Mucosa of stomach (tissue), 1 donor: Measurements from ENCODE around the gene CAB39L.
A peak's percentile ranks its signal among the peaks of the same experiment; 100 is the strongest.

Experiments used
- H3K27me3 ChIP-seq: one replicate; pipeline ENCODE4 v1.7.0; 2013; ENCODE audit warnings: mild to moderate bottlenecking, low read length; ENCODE audit not compliant: control insufficient read depth, insufficient read depth
- H3K36me3 ChIP-seq: one replicate; pipeline ENCODE4 v1.7.0; 2013; ENCODE audit warnings: low read length; ENCODE audit not compliant: control insufficient read depth, insufficient read depth
- H3K4me1 ChIP-seq: one replicate; pipeline ENCODE4 v1.7.0; 2013; ENCODE audit warnings: mild to moderate bottlenecking, low read length; ENCODE audit not compliant: control insufficient read depth, insufficient read depth
- H3K4me3 ChIP-seq: one replicate; pipeline ENCODE4 v1.7.0; 2013; ENCODE audit warnings: low read length
- H3K9ac ChIP-seq: one replicate; pipeline ENCODE4 v1.7.0; 2013; ENCODE audit warnings: mild to moderate bottlenecking, low read length, moderate library complexity
- H3K9me3 ChIP-seq: one replicate; pipeline ENCODE4 v1.7.0; 2013; ENCODE audit warnings: mild to moderate bottlenecking, low read length, moderate library complexity; ENCODE audit not compliant: control insufficient read depth
- donor health status: Pancreatic carcinoma.

The CAB39L gene

DNA sequence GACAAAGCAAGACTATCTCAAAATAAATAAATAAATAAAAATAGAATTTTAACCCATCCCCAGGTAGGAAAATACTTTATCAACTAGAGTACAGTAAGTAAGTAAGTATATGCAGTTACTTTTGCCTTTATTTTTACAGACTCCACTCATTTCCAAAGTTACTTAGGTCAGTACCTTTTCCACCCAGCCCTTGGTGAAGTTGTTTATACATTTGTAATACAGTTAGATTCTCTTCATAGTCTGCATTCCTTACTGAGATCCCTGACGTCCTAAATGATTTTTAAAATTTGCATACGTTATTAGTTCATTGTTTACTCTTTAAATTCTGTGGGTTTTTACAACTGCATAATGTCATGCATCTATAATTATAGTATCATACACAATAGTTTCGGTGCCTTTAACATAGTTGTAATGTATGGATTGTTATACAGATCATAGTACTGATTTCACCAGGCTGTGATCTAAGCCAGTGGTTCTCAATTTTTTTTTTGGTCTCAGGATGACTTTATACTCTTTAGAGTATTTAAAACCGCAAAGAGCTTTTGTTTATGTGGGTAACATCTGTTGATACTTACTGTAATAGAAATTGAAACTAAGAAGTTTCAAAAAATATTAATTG is 10.6 kb upstream of the CAB39L start:
- H3K9ac ChIP-seq, result no peak overlapping the region
- H3K27me3 ChIP-seq, result no peaks in the 10 kb centered on the region
- H3K36me3 ChIP-seq, result no peaks in the 10 kb centered on the region
- no peaks in the 10 kb centered on the region for H3K9me3 ChIP-seq
- H3K4me1 ChIP-seq, result no peaks in the 10 kb centered on the region
- no peak overlapping the region for H3K4me3 ChIP-seq

DNA sequence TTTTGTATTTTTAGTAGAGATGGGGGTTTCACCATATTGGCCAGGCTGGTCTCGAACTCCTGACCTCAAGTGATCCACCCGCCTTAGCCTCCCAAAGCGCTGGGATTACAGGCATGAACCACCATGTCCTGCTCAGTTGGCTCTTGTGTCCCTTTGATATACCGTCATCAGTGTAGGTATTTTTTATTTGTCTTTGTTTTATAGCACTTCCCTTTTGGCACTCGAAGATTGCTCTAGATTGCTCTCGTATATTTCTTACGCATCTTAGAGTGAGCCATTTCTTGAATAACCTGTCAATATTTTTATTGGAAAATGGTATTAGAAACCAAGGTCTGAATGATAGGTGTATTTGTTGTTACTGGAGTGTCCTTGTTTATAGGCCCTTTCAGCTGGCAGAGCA is 9.6 kb upstream of the CAB39L start:
- no peaks in the 10 kb centered on the region for H3K36me3 ChIP-seq
- H3K9ac ChIP-seq, result no peak overlapping the region
- no peaks in the 10 kb centered on the region for H3K9me3 ChIP-seq
- H3K4me3 ChIP-seq, result no peak overlapping the region
- H3K4me1 ChIP-seq, result no peaks in the 10 kb centered on the region
- H3K27me3 ChIP-seq, result no peaks in the 10 kb centered on the region

- no peaks in the 10 kb centered on the region for H3K9me3 ChIP-seq
- no peaks in the 10 kb centered on the region for H3K27me3 ChIP-seq
- no peaks in the 10 kb centered on the region for H3K36me3 ChIP-seq
- no peak overlapping the region for H3K4me3 ChIP-seq
- no peak overlapping the region for H3K9ac ChIP-seq
- H3K4me1 ChIP-seq, result no peaks in the 10 kb centered on the region
Measured at GRCh38 chr13:49452725-49453457, 9.0 kb upstream of the CAB39L start.

DNA sequence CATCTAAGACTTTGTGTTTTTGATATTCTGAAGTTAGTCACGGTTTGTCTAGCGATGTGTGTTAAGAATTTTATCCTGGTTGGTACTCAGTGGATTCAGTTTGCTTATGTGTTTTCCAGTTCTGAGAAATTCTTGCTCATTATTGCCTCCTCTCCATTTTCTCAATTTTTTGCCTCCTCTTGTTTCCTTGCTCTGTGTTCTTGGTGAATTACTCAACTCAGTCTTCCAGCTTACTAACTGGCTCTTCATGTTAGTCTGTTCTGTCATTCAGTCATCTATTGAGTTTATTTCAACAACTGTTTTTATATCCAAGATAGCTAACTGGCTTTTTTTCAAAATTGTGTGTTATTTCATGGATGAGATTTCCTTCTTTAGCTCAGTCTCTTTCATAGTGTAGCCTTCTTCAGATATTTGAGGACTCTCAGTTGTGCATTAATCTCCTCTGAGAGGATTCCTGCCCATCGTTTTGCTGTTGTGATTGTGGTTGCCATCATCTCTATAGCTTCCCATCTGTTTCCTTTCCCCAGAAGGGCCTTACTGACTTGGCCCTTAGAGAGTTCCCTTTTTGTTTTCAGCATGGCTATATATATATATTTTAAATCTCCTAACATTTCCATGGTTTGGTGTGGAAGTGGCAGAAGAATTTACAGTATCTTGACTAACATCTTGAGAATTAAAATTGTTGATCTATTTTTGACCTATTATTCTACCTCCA is 6.4 kb upstream of the CAB39L start:
- Histone ChIP-seq H3K4me3 (no peak overlapping the region), H3K4me1 (no peaks in the 10 kb centered on the region), H3K9ac (no peak overlapping the region), H3K36me3 (no peaks in the 10 kb centered on the region), H3K9me3 (no peaks in the 10 kb centered on the region), H3K27me3 (no peaks in the 10 kb centered on the region)

GRCh38 chr13:49448753-49449152 is 4.9 kb upstream of the CAB39L start:
- Histone ChIP-seq H3K9me3 (no peaks in the 10 kb centered on the region), H3K36me3 (no peaks in the 10 kb centered on the region), H3K9ac (no peak overlapping the region), H3K4me1 (no peaks in the 10 kb centered on the region), H3K4me3 (no peak overlapping the region), H3K27me3 (no peaks in the 10 kb centered on the region)

DNA sequence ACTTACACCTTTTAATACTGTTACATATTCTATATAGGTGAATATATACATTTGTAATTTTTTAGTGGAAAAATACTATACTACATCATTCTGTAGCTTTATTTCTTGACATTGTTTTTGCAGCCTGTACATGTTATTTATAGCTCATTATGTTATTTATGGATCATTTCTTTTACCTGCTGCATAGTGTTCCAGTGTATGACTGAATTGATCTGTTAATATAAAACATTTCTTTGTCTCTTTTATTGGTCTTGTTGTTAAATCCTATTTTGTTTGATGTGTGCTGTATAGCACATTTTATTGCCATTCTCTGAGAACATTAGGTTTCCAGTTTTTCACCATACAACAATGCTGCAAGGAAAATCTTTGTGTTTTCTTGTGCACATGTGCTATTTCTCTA is 2.6 kb upstream of the CAB39L start:
- Histone ChIP-seq H3K4me3 (no peak overlapping the region), H3K4me1 (no peaks in the 10 kb centered on the region), H3K9me3 (no peaks in the 10 kb centered on the region), H3K27me3 (no peaks in the 10 kb centered on the region), H3K9ac (no peak overlapping the region), H3K36me3 (no peaks in the 10 kb centered on the region)

GRCh38 chr13:49444524-49445395 is 896 bp upstream of the CAB39L start:
- Histone ChIP-seq H3K27me3 (no peaks in the 10 kb centered on the region), H3K36me3 (no peaks in the 10 kb centered on the region), H3K4me1 (no peaks in the 10 kb centered on the region), H3K9ac (peak overlapping the region; percentile 83), H3K9me3 (no peaks in the 10 kb centered on the region), H3K4me3 (peak overlapping the region; percentile 66)

- Histone ChIP-seq H3K9me3 (no peaks in the 10 kb centered on the region), H3K9ac (peak overlapping the region; percentile 90), H3K36me3 (no peaks in the 10 kb centered on the region), H3K4me3 (peak overlapping the region; percentile 68), H3K4me1 (no peaks in the 10 kb centered on the region), H3K27me3 (no peaks in the 10 kb centered on the region)
Measured at GRCh38 chr13:49443357-49443703, 534 bp downstream of the CAB39L start.

- Histone ChIP-seq H3K4me3 (no peak overlapping the region), H3K4me1 (no peaks in the 10 kb centered on the region), H3K36me3 (no peaks in the 10 kb centered on the region), H3K27me3 (no peaks in the 10 kb centered on the region), H3K9ac (no peak overlapping the region), H3K9me3 (no peaks in the 10 kb centered on the region)
Measured at GRCh38 chr13:49441846-49442245, 2.0 kb downstream of the CAB39L start.

GRCh38 chr13:49441312-49441711 is 2.6 kb downstream of the CAB39L start:
- no peaks in the 10 kb centered on the region for H3K9me3 ChIP-seq
- H3K9ac ChIP-seq, result no peak overlapping the region
- no peaks in the 10 kb centered on the region for H3K27me3 ChIP-seq

DNA sequence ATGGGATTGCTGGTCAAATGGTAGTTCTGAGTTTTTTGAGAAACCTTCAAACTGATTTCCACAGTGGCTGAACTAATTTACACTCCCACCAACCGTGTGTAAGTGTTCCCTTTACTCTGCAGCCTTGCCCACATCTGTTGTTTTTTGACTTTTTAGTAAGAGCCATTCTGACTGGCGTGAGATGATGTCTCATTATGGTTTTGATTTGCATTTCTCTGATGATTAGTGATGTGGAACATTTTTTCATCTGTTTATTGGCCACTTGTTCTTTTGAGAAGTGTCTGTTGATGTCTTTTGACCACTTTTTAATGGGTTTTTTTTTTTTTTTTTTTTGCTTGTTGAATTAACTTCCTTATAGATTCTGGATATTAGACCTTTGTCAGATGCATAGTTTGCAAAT is 4.3 kb downstream of the CAB39L start:
- Histone ChIP-seq H3K4me1 (no peaks in the 10 kb centered on the region), H3K36me3 (no peaks in the 10 kb centered on the region), H3K4me3 (no peak overlapping the region), H3K9me3 (no peaks in the 10 kb centered on the region), H3K27me3 (no peaks in the 10 kb centered on the region), H3K9ac (no peak overlapping the region)

More at GRCh38 chr13:49441312-49441711, 2.6 kb downstream of the CAB39L start:
- H3K36me3 ChIP-seq, result no peaks in the 10 kb centered on the region
- no peak overlapping the region for H3K4me3 ChIP-seq
- H3K4me1 ChIP-seq, result no peaks in the 10 kb centered on the region

DNA sequence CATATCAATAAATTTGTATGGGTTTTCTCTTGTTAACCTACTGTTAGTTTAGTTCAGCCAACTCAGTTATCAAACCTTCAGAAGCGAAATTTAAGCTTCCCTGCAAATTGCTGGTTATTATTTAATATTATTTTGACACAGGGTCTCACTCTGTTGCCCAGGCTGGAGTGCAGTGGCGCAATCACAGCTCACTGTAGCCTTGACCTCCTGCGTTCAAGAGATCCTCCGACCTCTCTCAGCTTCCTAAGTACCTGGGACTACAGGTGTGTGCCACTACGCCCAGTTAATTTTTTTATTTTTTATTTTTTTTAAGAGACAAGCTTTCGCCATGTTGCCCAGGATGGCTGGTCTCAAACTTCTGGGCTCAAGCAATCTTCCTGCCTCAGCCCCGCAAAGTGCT is 6.2 kb downstream of the CAB39L start:
- Histone ChIP-seq H3K9me3 (no peaks in the 10 kb centered on the region), H3K9ac (no peak overlapping the region), H3K36me3 (no peaks in the 10 kb centered on the region)

More for the DNA sequence above, 6.2 kb downstream of the CAB39L start:
- H3K27me3 ChIP-seq, result no peaks in the 10 kb centered on the region
- H3K4me3 ChIP-seq, result no peak overlapping the region
- H3K4me1 ChIP-seq, result no peaks in the 10 kb centered on the region
